GM19025 (cell line): ENCODE measurements around the gene HMHB1.
"Not testable (repeated sequence)": the region's sequence is repeated elsewhere in the genome, so short reads cannot be mapped to it uniquely, and the experiment has no call there.

Experiments
- ATAC-seq: cut with Tn5 transposase; IDR thresholded peaks from one replicate; pipeline ENCODE4 v1.9.1; 2021; ENCODE audit warnings: mild to moderate bottlenecking, low read depth, moderate library complexity; ENCODE audit not compliant: unreplicated experiment

HMHB1 gene

DNA sequence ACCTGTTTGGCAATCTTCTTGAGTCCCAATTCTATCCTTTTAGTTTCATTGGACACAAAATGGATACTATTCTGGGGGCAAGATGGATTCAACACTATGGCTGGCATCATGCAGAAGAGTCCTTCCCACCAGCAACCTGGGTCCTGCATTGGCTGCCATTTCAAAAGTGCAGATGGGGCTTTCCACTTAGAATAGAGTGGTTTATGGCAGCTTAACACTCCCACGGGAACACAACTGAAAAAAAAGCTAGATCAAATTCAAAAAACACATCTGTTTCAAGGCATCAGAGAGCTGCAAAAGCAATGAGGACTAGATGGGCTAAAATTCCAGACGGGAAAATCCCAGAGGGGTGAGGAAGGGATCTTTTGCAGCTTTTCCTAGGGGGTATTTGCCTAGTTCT lies 11.2 kb upstream of the HMHB1 start:
- ATAC-seq = peak; percentile 50

DNA sequence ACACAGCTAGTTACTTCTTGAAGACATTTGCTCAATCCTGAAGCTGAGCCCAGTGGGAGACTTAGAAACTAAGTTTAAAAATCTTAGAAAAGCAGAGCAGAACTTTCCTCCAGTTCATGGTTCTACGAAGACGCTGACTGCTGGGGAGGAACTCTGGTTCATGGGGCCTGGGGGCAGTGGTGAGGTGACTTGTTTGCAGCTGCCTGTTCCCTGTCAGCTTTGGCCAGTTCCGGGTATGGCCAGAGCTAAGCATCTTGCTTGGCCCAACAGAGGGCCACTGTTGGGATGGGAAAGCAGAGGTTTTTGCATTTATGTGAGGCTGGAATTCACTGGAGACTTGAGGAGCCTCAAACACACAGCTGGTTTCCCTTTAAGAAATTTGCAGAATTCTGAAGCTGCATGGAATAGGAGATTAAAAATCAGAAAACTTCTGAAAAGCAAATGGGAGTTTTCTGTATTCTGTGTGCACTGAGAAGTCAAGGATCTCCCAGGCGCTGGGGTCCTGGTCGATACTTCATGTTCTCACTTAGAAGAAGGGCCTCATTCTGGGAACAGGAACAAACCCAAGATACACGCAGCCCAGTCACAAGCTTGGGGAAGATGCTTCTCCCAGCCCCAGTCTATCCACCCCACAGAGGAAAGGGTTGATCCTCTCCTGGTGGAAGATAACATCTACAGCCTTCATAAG lies 10.6 kb upstream of the HMHB1 start:
- ATAC-seq = peak; percentile 34

DNA sequence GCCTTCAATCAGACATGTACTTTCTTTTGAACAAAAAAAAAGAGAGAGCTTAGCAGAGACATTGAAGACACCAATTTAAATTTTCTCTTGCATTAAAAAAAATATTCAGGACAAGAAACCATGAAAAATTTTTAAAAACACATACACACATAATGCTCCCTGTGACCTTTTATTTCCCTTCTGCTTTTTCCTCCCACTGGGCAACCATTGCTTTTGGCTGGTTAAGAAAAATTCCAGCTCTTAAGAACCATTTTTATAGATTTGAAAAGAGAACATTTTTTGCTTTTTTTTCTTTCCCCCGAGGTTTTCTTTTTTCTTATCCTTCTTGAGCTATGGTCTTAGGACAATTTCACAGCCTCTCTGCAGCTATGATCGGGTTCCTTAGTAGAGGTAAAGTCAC lies 6.1 kb upstream of the HMHB1 start:
- no peak for ATAC-seq

DNA sequence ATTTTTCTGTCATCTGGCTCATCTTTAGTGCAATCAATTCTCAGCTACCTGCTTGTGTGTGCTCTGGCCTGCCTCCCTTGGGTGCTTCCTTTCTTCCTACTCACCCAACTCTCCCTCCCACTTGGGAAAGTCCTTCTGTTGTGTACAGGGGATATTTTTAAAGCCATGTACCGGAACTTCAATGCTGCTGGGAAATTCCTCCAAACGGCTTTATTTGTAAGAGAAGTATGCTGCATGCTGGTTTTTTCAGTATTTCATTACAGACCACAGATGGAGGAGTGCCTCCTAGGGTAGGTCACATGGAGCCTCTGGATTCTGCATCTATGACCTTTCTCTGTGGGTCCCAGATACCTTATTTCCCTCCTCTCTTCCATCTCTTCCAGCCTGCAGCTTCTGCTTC lies 5.4 kb upstream of the HMHB1 start:
- ATAC-seq = peak; percentile 79

DNA sequence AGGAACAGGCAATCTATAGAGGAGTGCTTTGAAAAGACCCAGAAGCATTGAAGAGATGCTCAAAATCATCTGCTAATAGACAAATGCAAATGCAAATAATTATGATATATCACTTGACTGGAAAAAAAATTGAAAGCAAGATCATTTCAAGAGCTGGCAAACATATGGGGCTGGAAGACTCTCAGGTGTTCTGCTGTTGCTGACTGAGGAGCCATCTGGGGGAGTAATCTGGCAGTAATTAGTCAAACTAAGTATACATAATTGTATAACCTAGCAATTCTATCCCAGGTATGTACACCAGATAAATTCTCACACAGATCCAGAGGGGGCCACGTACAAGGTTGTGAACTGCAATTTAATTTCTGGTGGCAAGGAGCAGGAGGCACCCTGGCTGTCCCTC lies 4.6 kb upstream of the HMHB1 start:
- ATAC-seq = no peak

DNA sequence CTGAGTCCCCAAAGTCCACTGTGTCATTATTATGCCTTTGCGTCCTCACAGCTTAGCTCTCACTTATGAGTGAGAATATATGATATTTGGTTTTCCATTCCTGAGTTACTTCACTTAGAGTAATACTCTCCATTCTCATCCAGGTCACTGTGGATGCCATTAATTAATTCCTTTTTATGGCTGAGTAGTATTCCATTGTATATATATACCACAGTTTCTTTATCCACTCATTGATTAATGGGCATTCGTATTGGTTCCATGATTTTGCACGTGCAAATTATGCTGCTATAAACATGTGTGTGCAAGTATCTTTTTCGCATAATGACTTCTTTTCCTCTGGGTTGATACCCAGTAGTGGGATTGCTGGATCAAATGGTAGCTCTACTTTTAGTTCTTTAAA lies 4.4 kb downstream of the HMHB1 start:
- ATAC-seq = not testable (repeated sequence)

DNA sequence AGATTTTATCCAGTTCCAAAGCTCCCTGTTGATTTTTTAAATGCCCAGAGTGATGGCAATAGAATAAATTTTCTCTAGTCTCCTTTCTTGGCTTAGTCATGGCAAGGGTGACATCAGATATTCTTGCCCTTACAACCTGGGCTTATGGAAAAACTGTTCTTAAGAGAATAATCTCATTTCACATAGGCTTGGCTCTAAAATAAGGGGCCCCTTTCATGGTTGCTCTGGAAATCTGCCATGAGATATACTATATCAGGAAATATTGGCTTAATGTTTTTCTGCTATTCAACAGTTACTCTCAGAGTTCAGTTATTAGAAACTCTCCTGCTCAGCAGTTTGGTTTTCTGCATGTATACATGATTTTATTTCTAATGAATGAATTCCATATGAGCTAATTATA lies 7.8 kb downstream of the HMHB1 start:
- no peak for ATAC-seq

DNA sequence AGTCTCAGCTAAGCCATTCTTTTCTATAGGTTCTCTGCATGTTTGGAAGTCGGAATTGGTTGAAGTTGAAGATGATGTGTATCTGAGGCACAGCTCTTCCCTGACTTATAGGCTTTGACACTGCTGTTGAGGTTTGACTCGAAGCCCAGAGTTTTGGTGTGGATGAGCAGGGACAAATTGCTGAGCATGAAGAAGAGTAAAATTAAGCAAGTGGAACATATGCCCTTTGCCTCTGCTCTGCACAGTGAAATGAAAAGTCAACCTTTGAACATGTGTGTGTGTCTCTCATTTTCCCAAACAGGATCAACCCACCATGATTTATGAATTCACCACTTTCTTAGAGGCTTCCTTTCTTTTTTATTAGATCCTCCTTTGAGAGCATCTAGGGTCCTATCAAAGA lies 8.5 kb downstream of the HMHB1 start:
- ATAC-seq = no peak

DNA sequence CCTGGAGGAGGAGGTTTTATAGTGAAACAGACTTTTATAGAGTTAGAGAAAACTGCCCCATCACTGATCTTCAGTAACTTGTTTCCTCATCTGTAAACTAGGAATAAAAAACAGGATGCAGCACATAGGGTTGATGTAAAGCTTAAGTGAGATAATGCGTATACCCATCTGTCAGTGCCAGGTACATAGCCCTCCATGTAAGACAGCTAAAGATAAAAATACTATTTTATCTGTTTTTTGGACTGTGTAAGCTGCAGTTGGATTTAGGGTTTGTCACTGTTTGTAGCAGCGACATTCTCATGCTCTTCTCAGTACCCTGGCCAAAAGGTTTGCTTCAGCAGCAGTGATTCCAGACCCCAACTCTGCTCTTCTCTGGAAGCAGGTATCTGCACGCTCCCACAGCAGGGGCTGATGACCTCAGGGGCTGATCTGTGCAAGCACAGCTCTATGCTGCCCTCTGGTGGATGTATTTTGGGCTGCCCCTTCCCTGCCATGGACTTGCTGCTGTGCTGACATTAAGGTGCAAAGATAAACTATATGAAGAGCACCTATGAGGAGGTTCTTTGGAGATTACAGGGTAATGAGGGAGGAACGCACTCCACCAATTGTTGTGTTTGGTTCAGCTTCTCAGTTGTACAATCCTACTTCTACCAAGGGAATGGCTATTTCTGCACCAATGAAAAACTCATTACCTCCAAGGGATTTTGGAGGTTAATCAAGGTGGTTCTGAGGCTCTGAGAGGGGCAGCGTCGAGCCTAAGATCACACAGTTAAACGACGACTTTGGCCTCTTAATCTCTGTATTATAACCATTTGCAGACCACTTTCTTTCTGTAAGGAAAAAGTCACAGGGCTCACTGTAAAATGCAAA lies 13.1 kb downstream of the HMHB1 start:
- ATAC-seq = peak; percentile 49

DNA sequence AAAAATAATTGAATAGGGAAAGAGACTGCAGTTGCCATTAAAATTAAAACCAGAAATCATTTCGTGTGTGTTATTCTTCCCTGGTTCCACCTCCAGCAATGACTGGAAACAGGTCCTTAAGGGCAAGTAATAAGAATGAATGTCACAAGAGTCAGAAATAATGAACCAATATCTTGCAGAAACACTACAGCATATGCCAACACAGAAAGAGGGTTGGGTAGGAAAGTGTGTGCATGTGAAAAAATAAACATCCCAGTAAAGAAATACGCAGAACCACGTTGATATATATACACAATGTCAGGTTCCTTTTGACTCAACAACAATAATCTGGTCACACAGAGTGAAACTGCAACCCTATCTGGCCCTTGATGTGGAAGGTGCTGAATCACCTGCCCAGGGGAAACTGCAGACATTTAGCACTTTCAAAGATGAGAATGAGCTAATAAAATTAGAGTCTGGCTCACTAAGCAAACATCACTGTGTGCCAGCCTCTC lies 15.0 kb downstream of the HMHB1 start:
- ATAC-seq = peak; percentile 89

DNA sequence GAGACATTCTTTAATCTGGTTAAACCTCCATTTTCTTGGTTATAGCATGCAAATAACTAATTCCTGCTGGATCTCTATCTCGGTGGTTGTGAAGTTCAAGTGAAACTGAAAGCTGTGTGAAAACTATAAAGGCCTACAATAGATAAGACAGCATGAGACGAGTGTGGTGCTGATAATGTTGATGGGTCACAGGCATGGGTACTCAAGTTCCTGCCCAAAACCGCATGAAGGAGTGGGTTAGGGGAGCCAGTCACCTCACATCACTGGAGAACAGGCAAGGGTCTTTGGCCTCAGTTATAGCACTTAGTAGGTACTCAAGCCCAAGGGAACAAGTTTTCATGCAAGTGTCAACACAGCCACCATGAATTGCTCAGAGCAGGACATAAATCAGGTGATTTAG lies 16.7 kb downstream of the HMHB1 start:
- ATAC-seq = no peak

DNA sequence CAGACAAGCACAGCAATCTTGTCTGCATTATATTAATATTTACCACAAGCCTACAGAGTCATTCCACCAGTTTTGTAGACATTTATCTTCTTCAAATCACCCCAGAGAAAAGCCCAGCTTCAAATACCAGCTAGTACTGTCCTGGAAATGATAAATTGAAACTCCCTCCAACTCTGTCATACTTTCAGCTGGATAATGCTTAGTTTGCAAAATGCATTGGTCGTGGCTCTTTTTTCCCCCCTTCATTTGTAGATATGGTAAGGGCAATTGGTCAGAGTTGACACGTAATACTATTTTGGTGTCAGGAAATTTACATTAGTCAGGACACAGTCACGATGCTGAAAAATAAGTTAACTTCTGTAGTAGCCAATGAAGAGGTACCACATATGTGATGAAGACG lies 21.2 kb downstream of the HMHB1 start:
- no peak for ATAC-seq

DNA sequence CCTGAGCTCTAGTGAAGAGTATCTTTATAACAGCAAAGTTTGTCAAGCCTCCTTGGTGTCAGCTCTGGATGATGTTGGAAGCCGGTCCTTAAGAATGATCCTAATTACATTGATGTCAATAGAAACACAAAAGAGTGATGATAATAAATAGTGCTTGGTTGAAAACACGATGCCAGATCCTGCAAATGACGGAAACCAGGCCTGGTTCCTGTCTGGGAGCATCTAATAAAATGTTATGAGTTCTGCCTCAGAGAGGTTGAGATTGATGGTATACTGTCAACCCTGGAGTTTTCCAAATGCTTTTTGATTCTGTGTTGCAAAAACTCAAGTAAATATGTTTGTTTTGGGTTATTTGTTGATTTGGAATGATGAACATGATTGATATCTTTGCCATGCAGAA lies 23.3 kb downstream of the HMHB1 start:
- no peak for ATAC-seq

DNA sequence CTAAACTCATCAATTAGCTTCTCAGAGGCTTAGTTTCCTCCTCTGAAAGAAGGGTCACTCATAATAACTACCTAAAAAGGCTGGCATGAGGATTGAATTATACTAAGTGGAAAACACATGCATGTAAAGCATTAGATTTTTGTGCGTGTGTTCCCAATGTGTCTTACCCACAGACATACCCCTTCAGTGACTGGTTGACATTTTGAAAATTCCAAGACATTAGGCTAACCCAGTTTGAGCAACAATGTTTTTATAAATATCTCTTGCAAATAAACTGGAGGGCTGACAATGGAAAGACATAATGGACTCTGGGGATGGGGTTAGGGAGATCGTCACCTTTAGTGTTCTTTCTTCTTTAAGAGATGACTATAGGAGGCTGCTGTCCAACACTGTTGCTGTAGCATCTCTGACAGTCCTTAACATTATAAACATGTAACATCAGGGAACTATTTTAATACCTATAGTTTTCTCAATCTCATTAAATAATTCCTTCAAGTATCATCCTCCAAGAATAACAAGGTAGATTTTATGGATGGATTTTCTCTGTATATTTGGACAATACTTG lies 24.3 kb downstream of the HMHB1 start:
- no peak for ATAC-seq

DNA sequence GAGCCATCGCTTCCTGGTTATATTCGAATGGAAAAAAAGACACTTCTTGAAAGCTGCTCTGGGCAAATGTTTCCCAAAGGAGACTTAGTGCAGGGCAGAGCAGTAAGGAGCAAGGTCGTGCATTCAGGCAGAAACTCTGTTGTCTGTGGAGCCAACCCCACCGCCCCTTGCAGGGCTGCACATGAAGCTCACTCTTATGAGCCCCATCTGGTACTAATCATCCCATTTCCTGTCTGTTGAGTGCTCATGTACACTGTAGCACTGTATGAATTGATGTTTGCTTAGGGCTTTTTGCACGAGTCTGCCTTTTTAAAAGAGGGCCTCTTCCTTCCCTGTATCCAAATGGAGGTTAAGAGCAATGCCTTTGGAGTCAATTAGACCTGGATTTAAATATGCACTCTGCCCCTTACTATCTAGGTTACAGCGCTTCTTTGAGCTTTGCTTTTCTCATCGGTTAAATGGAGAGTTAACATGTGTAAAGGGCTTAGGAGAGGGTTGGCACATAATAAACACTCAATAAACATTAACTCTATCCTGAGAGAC lies 25.4 kb downstream of the HMHB1 start:
- no peak for ATAC-seq

DNA sequence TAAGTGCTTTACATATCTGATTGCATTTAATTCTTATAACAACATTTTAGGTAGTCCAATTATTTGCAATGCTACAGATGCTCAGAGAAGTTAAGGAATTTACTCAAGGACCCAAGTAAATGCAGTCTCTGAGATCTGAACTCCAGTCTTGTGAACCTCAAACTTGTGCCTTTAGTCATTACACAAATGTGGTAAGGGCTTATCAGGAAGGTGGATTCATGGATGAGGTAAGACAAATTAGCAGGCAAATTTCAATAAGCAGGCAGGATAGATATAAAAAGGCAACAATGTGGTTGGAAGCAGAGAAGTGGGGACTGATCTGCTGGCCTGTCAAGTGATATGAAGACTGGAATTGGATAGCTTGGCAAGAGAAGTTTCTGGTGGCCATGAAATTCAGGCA lies 29.5 kb downstream of the HMHB1 start:
- ATAC-seq = no peak

DNA sequence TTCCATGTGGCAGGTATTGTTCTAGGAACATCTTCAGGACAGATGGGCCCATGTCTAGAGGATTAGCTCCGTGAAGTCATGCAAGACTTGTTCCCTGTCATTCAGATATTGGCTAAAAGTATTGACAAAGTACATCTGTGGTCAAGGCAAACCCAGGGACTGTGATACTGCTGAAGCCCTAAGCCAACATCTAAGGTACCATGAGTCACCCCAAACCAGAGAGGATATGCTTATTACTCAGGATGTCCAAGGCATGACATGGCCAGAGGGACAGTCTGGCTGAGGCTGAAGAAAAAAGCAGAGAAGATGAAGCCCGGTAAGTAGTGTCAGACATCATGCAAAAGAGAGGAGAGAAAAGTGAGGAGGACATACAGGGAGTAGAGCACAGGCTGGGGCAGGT lies 31.0 kb downstream of the HMHB1 start:
- ATAC-seq = no peak

DNA sequence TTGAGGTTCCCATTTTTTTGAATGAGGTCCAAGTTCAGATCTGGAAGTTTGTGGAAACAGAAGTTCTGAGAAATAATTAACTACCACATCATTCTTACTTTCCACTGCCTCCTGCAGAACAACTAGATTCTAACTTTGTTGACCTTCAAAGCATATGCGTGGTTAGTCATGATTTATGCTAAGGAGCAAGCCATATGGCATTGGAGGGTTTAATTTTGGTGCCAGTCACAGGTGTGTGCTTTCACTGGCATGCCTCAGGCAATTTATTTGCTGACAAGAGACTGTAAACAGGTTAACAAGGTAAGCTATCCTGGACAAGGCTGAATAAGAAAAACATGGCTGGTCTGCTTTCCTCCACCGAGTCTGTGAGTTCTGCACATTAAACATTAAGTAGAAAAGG lies 31.5 kb downstream of the HMHB1 start:
- ATAC-seq = no peak

DNA sequence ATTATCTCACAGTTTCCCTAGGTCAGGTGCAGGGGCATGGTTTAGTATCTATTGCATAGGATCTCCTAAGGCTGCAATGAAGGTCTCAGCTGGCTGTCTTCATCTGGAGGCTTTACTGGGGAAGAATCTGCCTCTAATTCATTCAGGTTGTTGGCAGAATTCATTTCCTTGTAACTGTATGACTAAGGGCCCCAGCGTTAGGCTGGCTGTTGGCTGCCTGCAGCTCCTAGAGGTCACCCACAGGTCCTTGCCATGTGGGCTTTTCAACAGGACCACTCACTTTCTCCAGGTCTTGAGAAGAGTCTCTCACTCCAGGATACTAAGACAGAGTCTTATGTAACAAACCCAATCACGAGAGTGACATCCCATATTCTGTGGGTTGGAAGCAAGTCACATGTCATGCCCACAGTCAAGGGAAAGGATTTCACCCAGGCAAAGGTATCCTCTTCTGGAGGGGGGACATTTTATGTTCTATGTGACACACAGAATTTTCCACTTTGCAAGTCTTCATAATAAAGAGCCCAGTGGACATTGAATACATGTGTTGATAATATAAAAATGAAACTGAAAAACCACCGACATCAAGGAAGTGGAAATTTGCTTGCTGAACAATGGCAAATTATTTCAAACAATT lies 38.2 kb downstream of the HMHB1 start:
- ATAC-seq = no peak

DNA sequence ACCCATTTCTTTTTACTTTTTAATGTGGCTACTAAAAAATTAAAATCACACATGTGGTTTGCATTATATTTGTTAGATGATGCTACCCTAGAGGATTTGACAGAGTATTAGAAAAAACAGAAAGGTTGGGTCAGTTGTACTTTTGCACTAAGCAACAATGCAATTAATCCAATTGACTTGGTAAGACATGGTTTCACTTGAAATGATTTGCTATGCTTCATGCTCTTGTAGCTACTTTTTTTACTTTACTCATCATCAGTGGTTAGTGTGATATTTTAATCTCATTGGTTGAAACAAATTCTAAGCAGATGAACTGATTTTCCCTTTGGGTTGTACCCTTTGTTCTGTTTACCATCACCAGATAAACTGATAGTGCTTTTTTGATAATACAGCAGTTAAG lies 39.4 kb downstream of the HMHB1 start:
- no peak for ATAC-seq

DNA sequence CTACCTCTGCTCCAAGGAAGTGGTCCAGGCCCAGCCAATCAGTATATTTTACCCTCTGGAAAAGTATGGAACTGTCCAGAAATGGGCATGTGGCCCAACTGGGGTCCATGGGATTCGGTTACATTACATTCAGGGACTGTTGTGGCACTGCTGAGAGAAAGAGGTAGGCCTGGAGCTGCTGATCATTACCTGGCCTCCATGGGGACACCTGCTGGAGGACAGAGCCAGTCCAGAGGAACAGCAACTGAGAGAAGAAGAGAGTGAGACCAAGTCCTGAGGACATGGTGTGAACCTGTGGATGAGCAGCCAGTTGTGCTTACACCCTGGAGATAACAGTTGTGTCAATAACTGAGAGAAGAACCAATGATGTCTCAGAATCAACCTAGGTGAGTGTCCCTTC lies 48.2 kb downstream of the HMHB1 start:
- no peak for ATAC-seq
